Measurements from ENCODE around the gene TM2D1. TPM values are rescaled to one million over a fixed set of nuclear protein-coding genes. Genes with fewer than 3 reads are reported as not detected.
A peak's percentile ranks its signal among the peaks of the same experiment; 100 is the strongest.
"Not testable (repeated sequence)": the region's sequence is repeated elsewhere in the genome, so short reads cannot be mapped to it uniquely, and the experiment has no call there.

The TM2D1 gene
- total RNA-seq, 1 donor from 2014 or later, result 71.4 TPM

- peaks cover 6% of the 10 kb centered on the region for H3K27me3 Mint-ChIP-seq (ENCODE audit: insufficient read depth, low read depth)
- Histone ChIP-seq H3K79me2 (ENCODE audit: low read depth) (no peaks in the 10 kb centered on the region), H2AFZ (replicated peaks) (no peak overlapping the region)
These were observed 7.8 kb upstream of the TM2D1 start for GRCh38 chr1:61732726-61733125.

DNA sequence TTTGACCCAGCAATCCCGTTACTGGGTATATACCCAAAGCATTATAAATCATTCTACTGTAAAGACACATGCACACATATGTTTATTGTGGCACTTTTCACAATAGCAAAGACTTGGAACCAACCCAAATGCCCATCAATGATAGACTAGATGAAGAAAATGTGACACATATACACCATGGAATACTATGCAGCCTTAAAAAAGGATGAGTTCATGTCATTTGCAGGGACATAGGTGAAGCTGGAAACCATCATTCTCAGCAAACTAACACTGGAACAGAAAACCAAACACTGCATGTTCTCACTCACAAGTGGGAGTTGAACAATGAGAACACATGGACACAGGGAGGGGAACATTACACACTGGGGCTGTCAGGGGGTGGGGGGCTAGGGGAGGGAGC is 5.7 kb upstream of the TM2D1 start:
- H3K79me2 ChIP-seq (ENCODE audit: low read depth); H4K20me1 ChIP-seq (ENCODE audit: low read depth); H3K4me3 ChIP-seq; DNase-seq (ENCODE audit: low spot score); H3K9me3 Mint-ChIP-seq; H3K36me3 Mint-ChIP-seq; H3K27me3 ChIP-seq; H3K27ac Mint-ChIP-seq; H3K4me1 Mint-ChIP-seq; H2AFZ ChIP-seq (replicated peaks); H3K9ac ChIP-seq; H3K9me3 ChIP-seq (ENCODE audit: low read depth); H3K4me3 Mint-ChIP-seq; H3K36me3 ChIP-seq; H3K27ac ChIP-seq; H3K27me3 Mint-ChIP-seq (ENCODE audit: insufficient read depth, low read depth); H3K4me2 ChIP-seq; H3F3A ChIP-seq (ENCODE audit: low read depth); H3K4me1 ChIP-seq: not testable (repeated sequence)

More at GRCh38 chr1:61732726-61733125, 7.8 kb upstream of the TM2D1 start:
- Histone ChIP-seq H3K36me3 (no peaks in the 10 kb centered on the region), H3F3A (ENCODE audit: low read depth) (no peaks in the 10 kb centered on the region), H3K4me3 (no peak overlapping the region), H3K4me2 (no peak overlapping the region), H3K27ac (no peak overlapping the region), H3K27me3 (no peaks in the 10 kb centered on the region), H3K9me3 (ENCODE audit: low read depth) (no peaks in the 10 kb centered on the region), H4K20me1 (ENCODE audit: low read depth) (no peaks in the 10 kb centered on the region), H3K4me1 (no peaks in the 10 kb centered on the region), H3K9ac (no peak overlapping the region)
- no peaks in the 10 kb centered on the region for H3K9me3 Mint-ChIP-seq
- H3K4me1 Mint-ChIP-seq, result peaks cover 2% of the 10 kb centered on the region
- no peak for DNase-seq (ENCODE audit: low spot score)
- H3K27ac Mint-ChIP-seq, result no peak overlapping the region
- no peak for TF ChIP-seq EZH2 (IDR thresholded peaks at IDR 0.05)
- no peak for TF ChIP-seq EZH2phosphoT487 (IDR thresholded peaks at IDR 0.05)
- no peak for TF ChIP-seq CTCF (IDR thresholded peaks at IDR 0.05)
- H3K36me3 Mint-ChIP-seq, result no peaks in the 10 kb centered on the region
- H3K4me3 Mint-ChIP-seq, result no peak overlapping the region

- H3K4me3 ChIP-seq, result no peak overlapping the region
- no peak for TF ChIP-seq EZH2phosphoT487 (IDR thresholded peaks at IDR 0.05)
- TF ChIP-seq EZH2 (IDR thresholded peaks at IDR 0.05), result no peak
- no peak for TF ChIP-seq CTCF (IDR thresholded peaks at IDR 0.05)
These were observed 2.6 kb upstream of the TM2D1 start for GRCh38 chr1:61727544-61727943.

GRCh38 chr1:61724506-61724812 is 482 bp downstream of the TM2D1 start:
- Mint-ChIP-seq H3K27ac (peak overlapping the region; percentile 98), H3K9me3 (no peaks in the 10 kb centered on the region), H3K36me3 (peaks cover 3% of the 10 kb centered on the region), H3K27me3 (ENCODE audit: insufficient read depth, low read depth) (no peaks in the 10 kb centered on the region), H3K4me3 (peak overlapping the region; percentile 95), H3K4me1 (peaks cover 20% of the 10 kb centered on the region)
- no peaks in the 10 kb centered on the region for H3K36me3 ChIP-seq
- no peaks in the 10 kb centered on the region for H3K27me3 ChIP-seq
- peak overlapping the region; percentile 84 for H3K4me3 ChIP-seq
- DNase-seq (ENCODE audit: low spot score), result no peak
- peak overlapping the region; percentile 83 for H3K9ac ChIP-seq
- no peaks in the 10 kb centered on the region for H3K9me3 ChIP-seq (ENCODE audit: low read depth)
- H3K4me1 ChIP-seq, result peaks cover 5% of the 10 kb centered on the region
- H3F3A ChIP-seq (ENCODE audit: low read depth), result no peaks in the 10 kb centered on the region
- H3K79me2 ChIP-seq (ENCODE audit: low read depth), result peaks cover 34% of the 10 kb centered on the region
- H4K20me1 ChIP-seq (ENCODE audit: low read depth), result no peaks in the 10 kb centered on the region
- no peak overlapping the region for H3K27ac ChIP-seq
- TF ChIP-seq EZH2phosphoT487 (IDR thresholded peaks at IDR 0.05) (no peak), EZH2 (IDR thresholded peaks at IDR 0.05) (no peak), CTCF (IDR thresholded peaks at IDR 0.05) (no peak)
- H2AFZ ChIP-seq (replicated peaks), result peak overlapping the region; percentile 98
- H3K4me2 ChIP-seq, result peak overlapping the region; percentile 81

More at GRCh38 chr1:61727544-61727943, 2.6 kb upstream of the TM2D1 start:
- Mint-ChIP-seq H3K27ac (no peak overlapping the region), H3K36me3 (no peaks in the 10 kb centered on the region), H3K4me1 (peaks cover 20% of the 10 kb centered on the region), H3K27me3 (ENCODE audit: insufficient read depth, low read depth) (peaks cover 6% of the 10 kb centered on the region), H3K9me3 (no peaks in the 10 kb centered on the region), H3K4me3 (no peak overlapping the region)
- Histone ChIP-seq H3K4me1 (peaks cover 5% of the 10 kb centered on the region), H3K36me3 (no peaks in the 10 kb centered on the region), H3K9me3 (ENCODE audit: low read depth) (no peaks in the 10 kb centered on the region), H4K20me1 (ENCODE audit: low read depth) (no peaks in the 10 kb centered on the region), H3K9ac (no peak overlapping the region), H3K27me3 (no peaks in the 10 kb centered on the region), H3K27ac (no peak overlapping the region), H3F3A (ENCODE audit: low read depth) (no peaks in the 10 kb centered on the region), H3K79me2 (ENCODE audit: low read depth) (peaks cover 24% of the 10 kb centered on the region), H3K4me2 (no peak overlapping the region), H2AFZ (replicated peaks) (no peak overlapping the region)
- no peak for DNase-seq (ENCODE audit: low spot score)

GRCh38 chr1:61718996-61719663 is 5.8 kb downstream of the TM2D1 start:
- H3K9ac ChIP-seq; H3K4me2 ChIP-seq; H4K20me1 ChIP-seq (ENCODE audit: low read depth); H3K27me3 ChIP-seq; H3K27ac ChIP-seq; H3K9me3 ChIP-seq (ENCODE audit: low read depth); H3K36me3 ChIP-seq; H3K9me3 Mint-ChIP-seq; H3K4me1 Mint-ChIP-seq; H3K27me3 Mint-ChIP-seq (ENCODE audit: insufficient read depth, low read depth); H3F3A ChIP-seq (ENCODE audit: low read depth); H3K4me1 ChIP-seq; H2AFZ ChIP-seq (replicated peaks); H3K27ac Mint-ChIP-seq; H3K4me3 ChIP-seq; DNase-seq (ENCODE audit: low spot score); H3K4me3 Mint-ChIP-seq: not testable (repeated sequence)
- H3K36me3 Mint-ChIP-seq, result peaks cover 14% of the 10 kb centered on the region
- H3K79me2 ChIP-seq (ENCODE audit: low read depth), result peaks cover 32% of the 10 kb centered on the region

Measured in neural progenitor cell (in vitro differentiated cells).